H9 (cell line): ENCODE results near the gene AKAP3. TPM values are rescaled to one million over a fixed set of nuclear protein-coding genes. Genes with fewer than 3 reads are reported as not detected.

Experiments
- DNase-seq: peaks from one replicate; pipeline ENCODE4 v3.0.0-alpha.2; 2017
- H2AFZ ChIP-seq: one replicate; pipeline ENCODE4 v1.6.1; 2013; ENCODE audit warnings: mild to moderate bottlenecking, low read length, control low read depth, moderate library complexity
- H2AK5ac ChIP-seq: 2 replicates; pipeline ENCODE4 v1.6.1; 2013; ENCODE audit warnings: low read length, control low read depth, mixed read lengths; ENCODE audit not compliant: insufficient read length
- H2BK120ac ChIP-seq: one replicate; pipeline ENCODE4 v1.6.1; 2013; ENCODE audit warnings: low read depth, mild to moderate bottlenecking, low read length, control low read depth, inconsistent platforms; ENCODE audit not compliant: poor library complexity, severe bottlenecking
- H2BK12ac ChIP-seq: 2 replicates; pipeline ENCODE4 v1.6.1; 2013; ENCODE audit warnings: low read length, control low read depth, mixed read lengths, low read depth; ENCODE audit not compliant: insufficient read length
- H2BK15ac ChIP-seq: 2 replicates; pipeline ENCODE4 v1.6.1; 2013; ENCODE audit warnings: low read depth, low read length, control low read depth
- H2BK20ac ChIP-seq: one replicate; pipeline ENCODE4 v1.6.1; 2013; ENCODE audit warnings: low read depth, mild to moderate bottlenecking, low read length, control low read depth, inconsistent platforms; ENCODE audit not compliant: poor library complexity, severe bottlenecking
- H2BK5ac ChIP-seq: 2 replicates; pipeline ENCODE4 v1.6.1; 2013; ENCODE audit warnings: low read length, control low read depth, mixed read lengths; ENCODE audit not compliant: insufficient read length
- H3K14ac ChIP-seq: 2 replicates; pipeline ENCODE4 v1.6.1; 2013; ENCODE audit warnings: low read length, control low read depth; ENCODE audit not compliant: insufficient read depth
- H3K18ac ChIP-seq: 2 replicates; pipeline ENCODE4 v1.6.1; 2013; ENCODE audit warnings: low read depth, mild to moderate bottlenecking, mixed read lengths, low read length, control low read depth; ENCODE audit not compliant: insufficient read length
- H3K23ac ChIP-seq: 2 replicates; pipeline ENCODE4 v1.6.1; 2013; ENCODE audit warnings: low read length, control low read depth, mixed read lengths, low read depth; ENCODE audit not compliant: insufficient read length
- H3K23me2 ChIP-seq: 2 replicates; pipeline ENCODE4 v1.6.1; 2013; ENCODE audit warnings: low read depth, mild to moderate bottlenecking, mixed read lengths, low read length, control low read depth; ENCODE audit not compliant: insufficient read length, poor library complexity, severe bottlenecking
- H3K27ac ChIP-seq: 2 replicates; pipeline ENCODE4 v1.5.1; 2013; ENCODE audit warnings: low read length, control low read depth, mixed read lengths, low read depth; ENCODE audit not compliant: insufficient read length
- H3K27me3 ChIP-seq: 2 replicates; pipeline ENCODE4 v1.6.1; 2013; ENCODE audit warnings: low read length, control low read depth, inconsistent platforms; ENCODE audit not compliant: insufficient read depth
- H3K4ac ChIP-seq: 2 replicates; pipeline ENCODE4 v1.6.1; 2013; ENCODE audit warnings: low read depth, mild to moderate bottlenecking, control low read depth, inconsistent platforms, low read length, moderate library complexity
- H3K4me1 ChIP-seq: 2 replicates; pipeline ENCODE4 v1.6.1; 2013; ENCODE audit warnings: low read length, control low read depth, inconsistent platforms; ENCODE audit not compliant: insufficient read depth
- H3K4me2 ChIP-seq: 2 replicates; pipeline ENCODE4 v1.6.1; 2013; ENCODE audit warnings: low read length, control low read depth, mixed read lengths; ENCODE audit not compliant: insufficient read length, insufficient read depth
- H3K56ac ChIP-seq: 2 replicates; pipeline ENCODE4 v1.6.1; 2013; ENCODE audit warnings: low read depth, mild to moderate bottlenecking, mixed read lengths, low read length, control low read depth; ENCODE audit not compliant: insufficient read length
- H3K79me1 ChIP-seq: 2 replicates; pipeline ENCODE4 v1.6.1; 2013; ENCODE audit warnings: low read depth, mild to moderate bottlenecking, moderate library complexity, low read length, control low read depth, inconsistent platforms; ENCODE audit not compliant: insufficient read depth, poor library complexity, severe bottlenecking
- H3K79me2 ChIP-seq: 2 replicates; pipeline ENCODE4 v1.6.1; 2013; ENCODE audit warnings: low read length, control low read depth, inconsistent platforms; ENCODE audit not compliant: insufficient read depth
- H3K9ac ChIP-seq: 2 replicates; pipeline ENCODE4 v1.6.1; 2013; ENCODE audit warnings: low read length, control low read depth, mixed read lengths; ENCODE audit not compliant: insufficient read length; ENCODE audit errors: extremely low read depth
- H3K9me3 ChIP-seq: one replicate; pipeline ENCODE4 v1.6.1; 2013; ENCODE audit warnings: low read depth, low read length, inconsistent platforms; ENCODE audit not compliant: control insufficient read depth
- H3T11ph ChIP-seq: one replicate; pipeline ENCODE4 v1.6.1; 2013; ENCODE audit warnings: mild to moderate bottlenecking, low read length, control low read depth, inconsistent platforms
- H4K20me1 ChIP-seq: one replicate; pipeline ENCODE4 v1.6.1; 2013; ENCODE audit not compliant: control insufficient read depth, insufficient read length, insufficient read depth
- H4K5ac ChIP-seq: 2 replicates; pipeline ENCODE4 v1.6.1; 2013; ENCODE audit warnings: low read depth, mild to moderate bottlenecking, mixed read lengths, low read length, control low read depth; ENCODE audit not compliant: insufficient read length
- H4K8ac ChIP-seq: replicated peaks from 2 replicates; pipeline ENCODE4 v1.6.1; 2013; ENCODE audit warnings: low read length, control low read depth, mixed read lengths, low read depth; ENCODE audit not compliant: insufficient read length
- H4K91ac ChIP-seq: 2 replicates; pipeline ENCODE4 v1.6.1; 2013; ENCODE audit warnings: low read depth, mild to moderate bottlenecking, moderate library complexity, mixed read lengths, low read length, control low read depth; ENCODE audit not compliant: insufficient read length
- H3K27ac Mint-ChIP-seq, 3 experiments: 2 replicates in 2 of 3; 3 replicates in 1 of 3; pipeline ENCODE4 v1.8.0; 2020 to 2021; ENCODE audit warnings: mixed read lengths in 3 of 3, mild to moderate bottlenecking in 1 of 3, moderate library complexity in 1 of 3
- H3K27me3 Mint-ChIP-seq: 2 replicates; pipeline ENCODE4 v1.8.0; 2021; ENCODE audit warnings: low read depth, mild to moderate bottlenecking, moderate library complexity, mixed read lengths
- H3K36me3 Mint-ChIP-seq, 3 experiments: 2 replicates in 2 of 3; 3 replicates in 1 of 3; pipeline ENCODE4 v1.8.0; 2020 to 2021; ENCODE audit warnings: low read depth in 3 of 3, mixed read lengths in 3 of 3; ENCODE audit not compliant: insufficient read depth in 1 of 3
- H3K4me1 Mint-ChIP-seq, 2 experiments: 2 replicates each; pipeline ENCODE4 v1.8.0; 2020; ENCODE audit warnings: mixed read lengths in 2 of 2
- H3K4me3 Mint-ChIP-seq, 2 experiments: 2 replicates in 1 of 2; 3 replicates in 1 of 2; pipeline ENCODE4 v1.8.0; 2020 to 2021; ENCODE audit warnings: mild to moderate bottlenecking in 2 of 2, mixed read lengths in 2 of 2, moderate library complexity in 1 of 2
- H3K9me3 Mint-ChIP-seq, 2 experiments: 2 replicates in 1 of 2; 3 replicates in 1 of 2; pipeline ENCODE4 v1.8.0; 2020; ENCODE audit warnings: mild to moderate bottlenecking in 2 of 2, mixed read lengths in 2 of 2, moderate library complexity in 1 of 2
- WGBS: extraction: QIAGEN DNeasy Blood & Tissue Kit; methylation state at CpG from one replicate; pipeline ENCODE4 v1.1.7; 2013; ENCODE audit warnings: missing lambda C conversion rate, low lambda C conversion rate, mixed read lengths; ENCODE audit not compliant: insufficient read length; ENCODE audit errors: extremely low coverage; 5-methylcytosine and 5-hydroxymethylcytosine counted together
- total RNA-seq: library from RNA; stranded (reverse); gene quantifications from 2 replicates; pipeline ENCODE4 v1.2.1, GENCODE V29; 2021
- TF ChIP-seq, protein P1 (sequence below): fragments of 200-600 bp; sonication (generic); conservative IDR thresholded peaks from 3 replicates; pipeline ENCODE4 v1.8.0; 2021; ENCODE audit warnings: antibody characterized with exemption, mild to moderate bottlenecking

The AKAP3 gene
- total RNA-seq, 1 experiment from 2014 or later = 1.3 TPM

DNA sequence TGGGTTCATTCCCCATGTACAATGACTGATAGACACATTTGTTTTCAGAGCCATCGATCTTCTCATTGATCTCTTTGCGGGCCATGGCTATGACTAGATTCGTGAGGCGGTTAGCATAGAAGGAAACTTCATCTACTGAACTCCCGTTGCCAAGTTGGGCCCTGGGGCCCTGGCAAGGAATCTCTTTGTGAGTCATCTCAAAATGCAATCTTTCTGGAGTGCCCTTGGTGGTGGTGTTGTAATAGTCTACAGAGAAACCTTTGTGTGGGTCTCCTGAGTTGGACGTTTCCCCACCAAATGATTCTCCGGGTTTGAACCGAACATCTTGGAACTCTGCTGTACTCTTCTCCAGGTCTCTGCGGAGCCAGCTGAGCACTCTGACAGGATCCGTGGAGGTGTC, 20.4 kb downstream of the AKAP3 start:
- no peaks in the 10 kb centered on the region for H3K79me2 ChIP-seq
- no peak overlapping the region for H2BK12ac ChIP-seq
- H4K5ac ChIP-seq = no peak overlapping the region
- no peaks in the 10 kb centered on the region for H3K9me3 ChIP-seq
- H3K27me3 ChIP-seq = no peaks in the 10 kb centered on the region
- no peak overlapping the region for H3K56ac ChIP-seq
- peaks cover 0 to 7% (median 0%) of the 10 kb centered on the region in 3 experiments; a peak in 6 of 7 replicates for H3K36me3 Mint-ChIP-seq
- H3K4me3 Mint-ChIP-seq = no peak overlapping the region
- no peak overlapping the region for H3K18ac ChIP-seq
- no peak overlapping the region for H2AFZ ChIP-seq
- peaks cover 9 to 10% of the 10 kb centered on the region in 2 experiments; a peak in 4 of 5 replicates for H3K9me3 Mint-ChIP-seq
- H3K27ac Mint-ChIP-seq = peak overlapping the region in 1 of 3 experiments; percentile 49; a peak in 1 of 7 replicates
- H3K9ac ChIP-seq = no peak overlapping the region
- H3K23ac ChIP-seq = no peak overlapping the region
- H3K27ac ChIP-seq = no peak overlapping the region
- peaks cover 25% of the 10 kb centered on the region for H3K27me3 Mint-ChIP-seq
- WGBS = no CpG with 5 or more reads among the region's 10 CpGs
- no peak overlapping the region for H3K4me2 ChIP-seq
- no peak overlapping the region for H2AK5ac ChIP-seq
- no peak overlapping the region for H4K8ac ChIP-seq
- H3K79me1 ChIP-seq = no peaks in the 10 kb centered on the region
- H3K23me2 ChIP-seq = no peaks in the 10 kb centered on the region
- H4K20me1 ChIP-seq = no peaks in the 10 kb centered on the region
- no peak overlapping the region for H3K14ac ChIP-seq
- H2BK20ac ChIP-seq = no peak overlapping the region
- H3K4me1 ChIP-seq = no peaks in the 10 kb centered on the region; the same call in 1 of the 2 replicates
- no peak overlapping the region for H2BK15ac ChIP-seq
- no peak overlapping the region for H2BK5ac ChIP-seq
- no peak overlapping the region for H4K91ac ChIP-seq
- TF ChIP-seq, protein P1, sequence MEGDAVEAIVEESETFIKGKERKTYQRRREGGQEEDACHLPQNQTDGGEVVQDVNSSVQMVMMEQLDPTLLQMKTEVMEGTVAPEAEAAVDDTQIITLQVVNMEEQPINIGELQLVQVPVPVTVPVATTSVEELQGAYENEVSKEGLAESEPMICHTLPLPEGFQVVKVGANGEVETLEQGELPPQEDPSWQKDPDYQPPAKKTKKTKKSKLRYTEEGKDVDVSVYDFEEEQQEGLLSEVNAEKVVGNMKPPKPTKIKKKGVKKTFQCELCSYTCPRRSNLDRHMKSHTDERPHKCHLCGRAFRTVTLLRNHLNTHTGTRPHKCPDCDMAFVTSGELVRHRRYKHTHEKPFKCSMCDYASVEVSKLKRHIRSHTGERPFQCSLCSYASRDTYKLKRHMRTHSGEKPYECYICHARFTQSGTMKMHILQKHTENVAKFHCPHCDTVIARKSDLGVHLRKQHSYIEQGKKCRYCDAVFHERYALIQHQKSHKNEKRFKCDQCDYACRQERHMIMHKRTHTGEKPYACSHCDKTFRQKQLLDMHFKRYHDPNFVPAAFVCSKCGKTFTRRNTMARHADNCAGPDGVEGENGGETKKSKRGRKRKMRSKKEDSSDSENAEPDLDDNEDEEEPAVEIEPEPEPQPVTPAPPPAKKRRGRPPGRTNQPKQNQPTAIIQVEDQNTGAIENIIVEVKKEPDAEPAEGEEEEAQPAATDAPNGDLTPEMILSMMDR = no peak
- no peak for DNase-seq
- H3K4ac ChIP-seq = no peak overlapping the region
- peaks cover 25 to 27% of the 10 kb centered on the region in 2 experiments for H3K4me1 Mint-ChIP-seq
- no peak overlapping the region for H2BK120ac ChIP-seq
- no peak overlapping the region for H3T11ph ChIP-seq
